ENCODE results near the gene AOX1.

DNA sequence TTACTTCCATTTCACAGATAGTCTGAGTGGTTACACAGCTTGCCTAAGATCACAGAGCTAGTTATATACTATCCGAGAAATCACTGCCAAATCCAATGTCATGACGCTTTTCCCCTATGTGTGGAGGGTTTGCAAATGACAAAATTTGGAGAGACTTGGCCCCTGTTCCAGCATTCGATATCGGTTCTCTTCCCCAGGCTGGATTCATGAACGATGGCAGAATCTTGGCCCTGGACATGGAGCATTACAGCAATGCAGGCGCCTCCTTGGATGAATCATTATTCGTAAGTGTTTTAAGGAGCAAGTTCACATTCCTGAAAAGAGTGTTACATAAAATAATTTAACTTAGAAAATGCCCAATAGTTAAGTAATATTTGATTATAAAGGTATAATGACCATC lies 55.1 kb downstream of the AOX1 start:
- TF ChIP-seq, protein P1, sequence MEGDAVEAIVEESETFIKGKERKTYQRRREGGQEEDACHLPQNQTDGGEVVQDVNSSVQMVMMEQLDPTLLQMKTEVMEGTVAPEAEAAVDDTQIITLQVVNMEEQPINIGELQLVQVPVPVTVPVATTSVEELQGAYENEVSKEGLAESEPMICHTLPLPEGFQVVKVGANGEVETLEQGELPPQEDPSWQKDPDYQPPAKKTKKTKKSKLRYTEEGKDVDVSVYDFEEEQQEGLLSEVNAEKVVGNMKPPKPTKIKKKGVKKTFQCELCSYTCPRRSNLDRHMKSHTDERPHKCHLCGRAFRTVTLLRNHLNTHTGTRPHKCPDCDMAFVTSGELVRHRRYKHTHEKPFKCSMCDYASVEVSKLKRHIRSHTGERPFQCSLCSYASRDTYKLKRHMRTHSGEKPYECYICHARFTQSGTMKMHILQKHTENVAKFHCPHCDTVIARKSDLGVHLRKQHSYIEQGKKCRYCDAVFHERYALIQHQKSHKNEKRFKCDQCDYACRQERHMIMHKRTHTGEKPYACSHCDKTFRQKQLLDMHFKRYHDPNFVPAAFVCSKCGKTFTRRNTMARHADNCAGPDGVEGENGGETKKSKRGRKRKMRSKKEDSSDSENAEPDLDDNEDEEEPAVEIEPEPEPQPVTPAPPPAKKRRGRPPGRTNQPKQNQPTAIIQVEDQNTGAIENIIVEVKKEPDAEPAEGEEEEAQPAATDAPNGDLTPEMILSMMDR (IDR thresholded peaks at IDR 0.05; ENCODE audit: low read depth, low read length, poor library complexity, severe bottlenecking): no peak
- TF ChIP-seq EZH2phosphoT487 (IDR thresholded peaks at IDR 0.05; ENCODE audit: borderline replicate concordance, low read length): no peak
